Measurements from ENCODE around the gene PHTF2.

PHTF2 gene

GRCh38 chr7:77923419-77923818 is 124.8 kb downstream of the PHTF2 start:
- FAIRE-seq (no peak), DNase-seq (ENCODE audit: low spot score) (no peak)

GRCh38 chr7:77930496-77930895 is 131.9 kb downstream of the PHTF2 start:
- no peak for DNase-seq (ENCODE audit: low spot score)
- FAIRE-seq = no peak

GRCh38 chr7:77931841-77932240 is 133.3 kb downstream of the PHTF2 start:
- FAIRE-seq (no peak), DNase-seq (ENCODE audit: low spot score) (no peak)

- FAIRE-seq (no peak), DNase-seq (ENCODE audit: low spot score) (peak; percentile 7)
Observed at GRCh38 chr7:77933394-77933793, 134.8 kb downstream of the PHTF2 start.

- FAIRE-seq = no peak
- no peak for DNase-seq (ENCODE audit: low spot score)
Observed at GRCh38 chr7:77935652-77936348, 137.2 kb downstream of the PHTF2 start.

- FAIRE-seq = no peak
- DNase-seq (ENCODE audit: low spot score) = peak; percentile 19
Observed at GRCh38 chr7:77940647-77941046, 142.1 kb downstream of the PHTF2 start.

GRCh38 chr7:77942431-77942830 is 143.9 kb downstream of the PHTF2 start:
- DNase-seq (ENCODE audit: low spot score) (no peak), FAIRE-seq (no peak)

- DNase-seq (ENCODE audit: low spot score) (no peak), FAIRE-seq (no peak)
Observed at GRCh38 chr7:77944183-77945182, 145.9 kb downstream of the PHTF2 start.

GRCh38 chr7:77950548-77950947 is 152.0 kb downstream of the PHTF2 start:
- FAIRE-seq (no peak), DNase-seq (ENCODE audit: low spot score) (no peak)

- DNase-seq (ENCODE audit: low spot score) = no peak
- no peak for FAIRE-seq
Observed at GRCh38 chr7:77954773-77955555, 156.4 kb downstream of the PHTF2 start.

GRCh38 chr7:77958436-77958835 is 159.9 kb downstream of the PHTF2 start:
- DNase-seq (ENCODE audit: low spot score) (no peak), FAIRE-seq (no peak)

- no peak for FAIRE-seq
- no peak for DNase-seq (ENCODE audit: low spot score)
Observed at GRCh38 chr7:77959080-77959479, 160.5 kb downstream of the PHTF2 start.

- FAIRE-seq (no peak), DNase-seq (ENCODE audit: low spot score) (no peak)
Observed at GRCh38 chr7:77960336-77960735, 161.8 kb downstream of the PHTF2 start.

GRCh38 chr7:77967429-77967828 is 168.9 kb downstream of the PHTF2 start:
- no peak for DNase-seq (ENCODE audit: low spot score)
- no peak for FAIRE-seq

- FAIRE-seq (no peak), DNase-seq (ENCODE audit: low spot score) (no peak)
Observed at GRCh38 chr7:77971726-77972125, 173.2 kb downstream of the PHTF2 start.

- DNase-seq (ENCODE audit: low spot score) = no peak
- no peak for FAIRE-seq
Observed at GRCh38 chr7:77975672-77976480, 177.3 kb downstream of the PHTF2 start.

- no peak for FAIRE-seq
Observed at GRCh38 chr7:77979219-77979618, 180.6 kb downstream of the PHTF2 start.

GRCh38 chr7:77980087-77980713 is 181.6 kb downstream of the PHTF2 start:
- FAIRE-seq = no peak
- DNase-seq (ENCODE audit: low spot score) = no peak

More at GRCh38 chr7:77979219-77979618, 180.6 kb downstream of the PHTF2 start:
- DNase-seq (ENCODE audit: low spot score) = peak; percentile 39

- DNase-seq (ENCODE audit: low spot score) (no peak), FAIRE-seq (no peak)
Observed at GRCh38 chr7:77982926-77983550, 184.5 kb downstream of the PHTF2 start.

- FAIRE-seq = no peak
- DNase-seq (ENCODE audit: low spot score) = no peak
Observed at GRCh38 chr7:77983973-77984372, 185.4 kb downstream of the PHTF2 start.

Data from urothelium cell line (cell line).